ENCODE measurements around the gene MTRF1L. TPM values are rescaled to one million over a fixed set of nuclear protein-coding genes. Genes with fewer than 3 reads are reported as not detected.

MTRF1L gene
- total and polyA plus RNA-seq, 2 of the 13 experiments (the other 11 are each of a cell fraction or from before 2014, with no cell fraction given): 17.6 to 28.7 TPM

DNA sequence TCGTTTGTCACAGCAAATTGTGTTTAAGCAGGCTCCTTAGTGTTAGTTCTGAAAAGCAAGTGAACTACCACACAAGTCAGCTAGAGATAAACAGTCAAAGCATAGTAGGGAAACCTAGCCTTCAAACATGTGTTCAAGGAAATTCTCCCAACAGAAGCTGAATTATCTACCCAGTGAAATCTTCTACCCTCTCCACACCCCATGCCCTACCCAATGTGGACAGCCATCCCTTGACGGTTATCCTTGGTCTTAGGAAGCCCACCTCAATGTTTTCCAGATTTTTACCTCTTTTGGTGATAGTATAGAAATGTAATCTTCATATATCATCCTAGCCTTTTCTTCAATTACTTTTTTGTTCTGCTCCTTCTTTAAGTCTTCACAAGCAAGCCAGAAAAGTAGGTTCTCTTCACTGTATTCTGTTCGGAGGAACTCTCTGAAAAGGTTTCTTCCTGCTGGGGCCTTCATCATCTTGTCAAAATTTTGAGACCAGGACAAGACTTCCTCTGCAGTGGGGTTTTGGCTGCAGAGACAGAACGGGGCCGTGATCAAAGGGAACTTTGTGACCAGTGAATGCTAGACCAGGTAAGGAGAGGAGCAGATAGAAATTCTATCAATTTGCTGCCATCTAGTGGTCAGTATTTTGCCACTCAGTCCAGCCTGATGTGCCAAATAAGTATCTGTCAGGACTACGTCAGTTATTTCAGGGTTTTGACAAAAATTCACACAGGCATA, 21.6 kb upstream of the MTRF1L start (continued):
- TF ChIP-seq, protein P1, sequence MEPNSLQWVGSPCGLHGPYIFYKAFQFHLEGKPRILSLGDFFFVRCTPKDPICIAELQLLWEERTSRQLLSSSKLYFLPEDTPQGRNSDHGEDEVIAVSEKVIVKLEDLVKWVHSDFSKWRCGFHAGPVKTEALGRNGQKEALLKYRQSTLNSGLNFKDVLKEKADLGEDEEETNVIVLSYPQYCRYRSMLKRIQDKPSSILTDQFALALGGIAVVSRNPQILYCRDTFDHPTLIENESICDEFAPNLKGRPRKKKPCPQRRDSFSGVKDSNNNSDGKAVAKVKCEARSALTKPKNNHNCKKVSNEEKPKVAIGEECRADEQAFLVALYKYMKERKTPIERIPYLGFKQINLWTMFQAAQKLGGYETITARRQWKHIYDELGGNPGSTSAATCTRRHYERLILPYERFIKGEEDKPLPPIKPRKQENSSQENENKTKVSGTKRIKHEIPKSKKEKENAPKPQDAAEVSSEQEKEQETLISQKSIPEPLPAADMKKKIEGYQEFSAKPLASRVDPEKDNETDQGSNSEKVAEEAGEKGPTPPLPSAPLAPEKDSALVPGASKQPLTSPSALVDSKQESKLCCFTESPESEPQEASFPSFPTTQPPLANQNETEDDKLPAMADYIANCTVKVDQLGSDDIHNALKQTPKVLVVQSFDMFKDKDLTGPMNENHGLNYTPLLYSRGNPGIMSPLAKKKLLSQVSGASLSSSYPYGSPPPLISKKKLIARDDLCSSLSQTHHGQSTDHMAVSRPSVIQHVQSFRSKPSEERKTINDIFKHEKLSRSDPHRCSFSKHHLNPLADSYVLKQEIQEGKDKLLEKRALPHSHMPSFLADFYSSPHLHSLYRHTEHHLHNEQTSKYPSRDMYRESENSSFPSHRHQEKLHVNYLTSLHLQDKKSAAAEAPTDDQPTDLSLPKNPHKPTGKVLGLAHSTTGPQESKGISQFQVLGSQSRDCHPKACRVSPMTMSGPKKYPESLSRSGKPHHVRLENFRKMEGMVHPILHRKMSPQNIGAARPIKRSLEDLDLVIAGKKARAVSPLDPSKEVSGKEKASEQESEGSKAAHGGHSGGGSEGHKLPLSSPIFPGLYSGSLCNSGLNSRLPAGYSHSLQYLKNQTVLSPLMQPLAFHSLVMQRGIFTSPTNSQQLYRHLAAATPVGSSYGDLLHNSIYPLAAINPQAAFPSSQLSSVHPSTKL (CRISPR knock-in tag; IDR thresholded peaks at IDR 0.05): 0 out of 2 replicates have a peak, but pooled peaks have one; percentile 27
- TF ChIP-seq, protein P2, sequence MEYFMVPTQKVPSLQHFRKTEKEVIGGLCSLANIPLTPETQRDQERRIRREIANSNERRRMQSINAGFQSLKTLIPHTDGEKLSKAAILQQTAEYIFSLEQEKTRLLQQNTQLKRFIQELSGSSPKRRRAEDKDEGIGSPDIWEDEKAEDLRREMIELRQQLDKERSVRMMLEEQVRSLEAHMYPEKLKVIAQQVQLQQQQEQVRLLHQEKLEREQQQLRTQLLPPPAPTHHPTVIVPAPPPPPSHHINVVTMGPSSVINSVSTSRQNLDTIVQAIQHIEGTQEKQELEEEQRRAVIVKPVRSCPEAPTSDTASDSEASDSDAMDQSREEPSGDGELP (IDR thresholded peaks at IDR 0.05; ENCODE audit: borderline replicate concordance, low read depth): no peak
- TF ChIP-seq STAG1 (CRISPR knock-in tag; IDR thresholded peaks at IDR 0.05) (peak; percentile 83), PPARG (CRISPR knock-in tag; conservative IDR thresholded peaks at IDR 0.05) (0 out of 2 replicates have a peak, but pooled peaks have one; percentile 26), ARNT2 (CRISPR knock-in tag; IDR thresholded peaks at IDR 0.05; ENCODE audit: low read depth) (0 out of 2 replicates have a peak, but pooled peaks have one; percentile 21), DNMT3B (CRISPR knock-in tag; conservative IDR thresholded peaks at IDR 0.05) (no peak), ZNF782 (CRISPR knock-in tag; IDR thresholded peaks at IDR 0.05; ENCODE audit: borderline replicate concordance) (no peak), TEAD3 (CRISPR knock-in tag; optimal IDR thresholded peaks at IDR 0.05; ENCODE audit: borderline replicate concordance) (peak; percentile 81), ZNF776 (CRISPR knock-in tag; IDR thresholded peaks at IDR 0.05) (no peak), IRF2 (CRISPR knock-in tag; IDR thresholded peaks at IDR 0.05) (peak; percentile 58; the same call in 1 of the 2 replicates), SMC3 (IDR thresholded peaks at IDR 0.05; ENCODE audit: low read length) (peak; percentile 83), ZNF614 (CRISPR knock-in tag; IDR thresholded peaks at IDR 0.05; ENCODE audit: borderline replicate concordance) (0 out of 2 replicates have a peak, but pooled peaks have one; percentile 55)
- TF ChIP-seq, protein P3, sequence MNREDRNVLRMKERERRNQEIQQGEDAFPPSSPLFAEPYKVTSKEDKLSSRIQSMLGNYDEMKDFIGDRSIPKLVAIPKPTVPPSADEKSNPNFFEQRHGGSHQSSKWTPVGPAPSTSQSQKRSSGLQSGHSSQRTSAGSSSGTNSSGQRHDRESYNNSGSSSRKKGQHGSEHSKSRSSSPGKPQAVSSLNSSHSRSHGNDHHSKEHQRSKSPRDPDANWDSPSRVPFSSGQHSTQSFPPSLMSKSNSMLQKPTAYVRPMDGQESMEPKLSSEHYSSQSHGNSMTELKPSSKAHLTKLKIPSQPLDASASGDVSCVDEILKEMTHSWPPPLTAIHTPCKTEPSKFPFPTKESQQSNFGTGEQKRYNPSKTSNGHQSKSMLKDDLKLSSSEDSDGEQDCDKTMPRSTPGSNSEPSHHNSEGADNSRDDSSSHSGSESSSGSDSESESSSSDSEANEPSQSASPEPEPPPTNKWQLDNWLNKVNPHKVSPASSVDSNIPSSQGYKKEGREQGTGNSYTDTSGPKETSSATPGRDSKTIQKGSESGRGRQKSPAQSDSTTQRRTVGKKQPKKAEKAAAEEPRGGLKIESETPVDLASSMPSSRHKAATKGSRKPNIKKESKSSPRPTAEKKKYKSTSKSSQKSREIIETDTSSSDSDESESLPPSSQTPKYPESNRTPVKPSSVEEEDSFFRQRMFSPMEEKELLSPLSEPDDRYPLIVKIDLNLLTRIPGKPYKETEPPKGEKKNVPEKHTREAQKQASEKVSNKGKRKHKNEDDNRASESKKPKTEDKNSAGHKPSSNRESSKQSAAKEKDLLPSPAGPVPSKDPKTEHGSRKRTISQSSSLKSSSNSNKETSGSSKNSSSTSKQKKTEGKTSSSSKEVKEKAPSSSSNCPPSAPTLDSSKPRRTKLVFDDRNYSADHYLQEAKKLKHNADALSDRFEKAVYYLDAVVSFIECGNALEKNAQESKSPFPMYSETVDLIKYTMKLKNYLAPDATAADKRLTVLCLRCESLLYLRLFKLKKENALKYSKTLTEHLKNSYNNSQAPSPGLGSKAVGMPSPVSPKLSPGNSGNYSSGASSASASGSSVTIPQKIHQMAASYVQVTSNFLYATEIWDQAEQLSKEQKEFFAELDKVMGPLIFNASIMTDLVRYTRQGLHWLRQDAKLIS (CRISPR knock-in tag; IDR thresholded peaks at IDR 0.05): no peak
- TF ChIP-seq, protein P4, sequence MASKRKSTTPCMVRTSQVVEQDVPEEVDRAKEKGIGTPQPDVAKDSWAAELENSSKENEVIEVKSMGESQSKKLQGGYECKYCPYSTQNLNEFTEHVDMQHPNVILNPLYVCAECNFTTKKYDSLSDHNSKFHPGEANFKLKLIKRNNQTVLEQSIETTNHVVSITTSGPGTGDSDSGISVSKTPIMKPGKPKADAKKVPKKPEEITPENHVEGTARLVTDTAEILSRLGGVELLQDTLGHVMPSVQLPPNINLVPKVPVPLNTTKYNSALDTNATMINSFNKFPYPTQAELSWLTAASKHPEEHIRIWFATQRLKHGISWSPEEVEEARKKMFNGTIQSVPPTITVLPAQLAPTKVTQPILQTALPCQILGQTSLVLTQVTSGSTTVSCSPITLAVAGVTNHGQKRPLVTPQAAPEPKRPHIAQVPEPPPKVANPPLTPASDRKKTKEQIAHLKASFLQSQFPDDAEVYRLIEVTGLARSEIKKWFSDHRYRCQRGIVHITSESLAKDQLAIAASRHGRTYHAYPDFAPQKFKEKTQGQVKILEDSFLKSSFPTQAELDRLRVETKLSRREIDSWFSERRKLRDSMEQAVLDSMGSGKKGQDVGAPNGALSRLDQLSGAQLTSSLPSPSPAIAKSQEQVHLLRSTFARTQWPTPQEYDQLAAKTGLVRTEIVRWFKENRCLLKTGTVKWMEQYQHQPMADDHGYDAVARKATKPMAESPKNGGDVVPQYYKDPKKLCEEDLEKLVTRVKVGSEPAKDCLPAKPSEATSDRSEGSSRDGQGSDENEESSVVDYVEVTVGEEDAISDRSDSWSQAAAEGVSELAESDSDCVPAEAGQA (IDR thresholded peaks at IDR 0.05; ENCODE audit: low read depth): no peak
- TF ChIP-seq, protein P4 (CRISPR knock-in tag; IDR thresholded peaks at IDR 0.05; ENCODE audit: borderline replicate concordance): no peak

Measured in HepG2 (cell line).